Measurements from ENCODE around the gene TEAD3. TPM values are rescaled to one million over a fixed set of nuclear protein-coding genes. Genes with fewer than 3 reads are reported as not detected.

Gene TEAD3
- total and polyA plus RNA-seq, 10 of the 15 experiments (the other 5 are each of a cell fraction or from before 2014, with no cell fraction given) = 0.02 to 0.28 (median 0.18) TPM; not detected in 5

- TF ChIP-seq IKZF1 (conservative IDR thresholded peaks at IDR 0.05) = peak; percentile 84
- 0 out of 3 replicates have a peak, but pooled peaks of 1 of the 2 experiments have one; percentile 35 for TF ChIP-seq EGR1 (IDR thresholded peaks at IDR 0.05; ENCODE audit: borderline replicate concordance in 1 of 2, low read depth in 2 of 2, low read length in 2 of 2)
- no peak for TF ChIP-seq PAX5 (IDR thresholded peaks at IDR 0.05; ENCODE audit: borderline replicate concordance, low read depth, low read length)
- no peak for TF ChIP-seq ZNF384 (IDR thresholded peaks at IDR 0.05; ENCODE audit: borderline replicate concordance, low read depth, low read length)
- no peak for TF ChIP-seq FOXK2 (IDR thresholded peaks at IDR 0.05)
- TF ChIP-seq MTA3 (IDR thresholded peaks at IDR 0.05; ENCODE audit: borderline replicate concordance, low read length) = no peak
- TF ChIP-seq POU2F2 (IDR thresholded peaks at IDR 0.05; ENCODE audit: borderline replicate concordance, low read depth, low read length) = no peak
- TF ChIP-seq MYC (IDR thresholded peaks at IDR 0.05; ENCODE audit: insufficient read depth, insufficient read length, insufficient replicate concordance, low read length, severe bottlenecking) = no peak
- TF ChIP-seq SPI1 (IDR thresholded peaks at IDR 0.05; ENCODE audit: borderline replicate concordance, insufficient read depth, low read depth, low read length) = no peak
- no peak for TF ChIP-seq SIX5 (IDR thresholded peaks at IDR 0.05; ENCODE audit: low read depth, low read length, severe bottlenecking)
- TF ChIP-seq RB1 (IDR thresholded peaks at IDR 0.05; ENCODE audit: borderline replicate concordance) = peak; percentile 99
- TF ChIP-seq DPF2 (IDR thresholded peaks at IDR 0.05) = peak; percentile 66
- TF ChIP-seq CHD1 (IDR thresholded peaks at IDR 0.05; ENCODE audit: low read depth, low read length) = no peak
- TF ChIP-seq TARDBP (IDR thresholded peaks at IDR 0.05; ENCODE audit: borderline replicate concordance) = no peak
- no peak for TF ChIP-seq IRF5 (IDR thresholded peaks at IDR 0.05; ENCODE audit: borderline replicate concordance)
- peak; percentile 69 for TF ChIP-seq POLR2A (IDR thresholded peaks at IDR 0.05; ENCODE audit: low read depth, low read length)
- 0 out of 2 replicates have a peak, but pooled peaks have one; percentile 22 for TF ChIP-seq SIN3A (IDR thresholded peaks at IDR 0.05; ENCODE audit: low read depth, low read length)
- no peak for TF ChIP-seq TBL1XR1 (IDR thresholded peaks at IDR 0.05; ENCODE audit: low read depth, low read length)
- TF ChIP-seq ASH2L (IDR thresholded peaks at IDR 0.05; ENCODE audit: borderline replicate concordance, low read depth) = no peak
- TF ChIP-seq SP1 (IDR thresholded peaks at IDR 0.05; ENCODE audit: low read depth, low read length) = no peak
- TF ChIP-seq MTA2 (IDR thresholded peaks at IDR 0.05; ENCODE audit: low read depth) = no peak
- no peak for TF ChIP-seq STAT3 (IDR thresholded peaks at IDR 0.05; ENCODE audit: low read depth, low read length)
- peak; percentile 43; the same call in 1 of the 2 replicates for TF ChIP-seq RUNX3 (IDR thresholded peaks at IDR 0.05; ENCODE audit: low read length)
- no peak for TF ChIP-seq CUX1 (IDR thresholded peaks at IDR 0.05; ENCODE audit: insufficient replicate concordance, low read depth, low read length)
- peak; percentile 44 for TF ChIP-seq RELA (IDR thresholded peaks at IDR 0.05; ENCODE audit: borderline replicate concordance, partially characterized antibody)
- TF ChIP-seq BACH1 (IDR thresholded peaks at IDR 0.05; ENCODE audit: borderline replicate concordance) = no peak
Measured at GRCh38 chr6:35452183-35453090, 44.4 kb downstream of the TEAD3 start, which contains the start of gene FANCE (continued).

All from GM12878 (cell line).